ENCODE results near the gene KLHL18. TPM values are rescaled to one million over a fixed set of nuclear protein-coding genes. Genes with fewer than 3 reads are reported as not detected.

The KLHL18 gene
- total and polyA plus RNA-seq, 12 donors: 32.1 to 85.7 (median 45.2) TPM

GRCh38 chr3:47376393-47376792 is 93.6 kb downstream of the KLHL18 start:
- no peaks in the 10 kb centered on the region for H3K9me3 ChIP-seq
- DNase-seq (no peak), ATAC-seq (no peak)
- H3K36me3 ChIP-seq: no peaks in the 10 kb centered on the region
- peaks cover 0 to 31% (median 12%) of the 10 kb centered on the region in 9 donors for H3K4me1 ChIP-seq
- WGBS, 2 donors: 74 to 83% methylated on average over 3 of the region's 3 CpGs
- H3K4me3 ChIP-seq: no peak overlapping the region
- intact Hi-C loops (cut with DNase I): no loop called here
- TF ChIP-seq CTCF (IDR thresholded peaks at IDR 0.05): no peak
- H3K27me3 ChIP-seq: peaks cover 0 to 3% (median 0%) of the 10 kb centered on the region in 7 donors
- no peak overlapping the region for H3K27ac ChIP-seq

DNA sequence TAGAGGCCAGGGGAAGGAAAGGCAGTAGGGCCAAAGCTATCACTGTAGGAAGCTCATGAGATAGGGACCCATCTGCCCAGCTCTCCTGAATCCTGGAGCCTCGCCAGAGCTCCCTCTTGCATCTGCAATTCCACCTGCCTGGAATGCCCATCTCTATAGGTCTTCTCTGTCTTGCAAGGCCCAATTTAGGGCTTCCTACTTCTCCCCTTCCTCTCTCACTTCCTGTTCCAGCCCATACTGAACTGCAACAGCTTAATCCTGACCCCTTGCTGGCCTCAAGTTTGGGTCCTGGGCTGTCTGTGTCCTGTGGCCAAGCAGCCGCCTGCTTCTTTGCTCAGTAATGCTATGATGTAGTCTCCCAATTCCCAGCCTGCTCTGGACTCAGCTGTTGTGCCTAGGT is 94.4 kb downstream of the KLHL18 start:
- no peak for TF ChIP-seq CTCF (IDR thresholded peaks at IDR 0.05)
- intact Hi-C loops (cut with DNase I): no loop called here
- Histone ChIP-seq H3K9me3 (no peaks in the 10 kb centered on the region), H3K4me3 (no peak overlapping the region), H3K36me3 (no peaks in the 10 kb centered on the region), H3K4me1 (peaks cover 6 to 36% (median 19%) of the 10 kb centered on the region in 9 donors), H3K27me3 (no peaks in the 10 kb centered on the region), H3K27ac (no peak overlapping the region)
- no peak for DNase-seq
- no peak for ATAC-seq
- WGBS, 2 donors: 74 to 83% methylated on average over 2 of the region's 2 CpGs

DNA sequence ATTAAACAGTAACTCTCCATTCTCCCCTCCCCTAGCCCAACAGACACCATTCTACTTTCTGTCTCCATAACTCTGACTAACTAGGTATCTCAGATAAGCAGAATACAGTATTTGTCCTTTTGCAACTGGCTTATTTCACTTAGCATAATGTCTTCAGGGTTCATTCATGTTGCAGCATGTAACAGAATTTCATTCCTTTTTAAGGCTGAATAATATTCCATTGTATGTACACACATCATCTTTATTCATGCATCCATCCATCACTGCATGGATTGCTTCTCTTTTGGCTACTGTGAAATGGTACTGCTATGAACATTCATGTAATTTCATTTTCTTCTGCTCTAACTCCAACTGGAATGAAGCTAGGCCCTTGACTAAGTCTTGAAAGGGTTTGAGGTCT is 96.1 kb downstream of the KLHL18 start:
- intact Hi-C loops (cut with DNase I): no loop called here
- Histone ChIP-seq H3K36me3 (no peaks in the 10 kb centered on the region), H3K4me1 (peaks cover 7 to 48% (median 32%) of the 10 kb centered on the region in 9 donors), H3K27ac (no peak overlapping the region), H3K9me3 (no peaks in the 10 kb centered on the region), H3K4me3 (no peak overlapping the region), H3K27me3 (no peaks in the 10 kb centered on the region)
- TF ChIP-seq CTCF (IDR thresholded peaks at IDR 0.05): no peak
- ATAC-seq (no peak), DNase-seq (no peak)

DNA sequence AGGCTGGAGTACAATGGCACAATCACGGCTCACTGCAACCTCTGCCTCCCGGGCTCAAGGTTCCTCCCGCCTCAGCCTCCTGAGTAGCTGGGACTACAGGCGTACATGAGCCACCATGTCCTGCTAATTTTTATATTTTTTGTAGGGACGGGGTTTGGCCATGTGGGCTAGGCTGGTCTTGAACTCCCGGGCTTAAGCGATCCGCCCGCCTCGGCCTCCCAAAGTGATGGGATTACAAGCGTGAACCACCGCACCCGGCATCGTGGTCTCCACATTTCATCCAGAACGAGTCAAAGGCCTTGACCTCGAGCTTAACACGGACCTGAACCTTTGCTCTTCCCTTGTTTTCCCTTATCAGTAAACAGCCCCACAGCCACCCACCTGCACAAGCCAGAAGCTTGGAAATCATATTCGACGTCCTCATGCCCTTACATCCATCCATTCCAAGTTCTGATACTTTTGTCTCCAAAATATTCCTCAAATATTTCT is 96.7 kb downstream of the KLHL18 start:
- no peak for DNase-seq
- Histone ChIP-seq H3K36me3 (no peaks in the 10 kb centered on the region), H3K9me3 (no peaks in the 10 kb centered on the region), H3K4me1 (peaks cover 7 to 48% (median 33%) of the 10 kb centered on the region in 9 donors), H3K27me3 (no peaks in the 10 kb centered on the region), H3K4me3 (peak overlapping the region in 9 of 10 donors; percentile 70 to 94 (median 91)), H3K27ac (peak overlapping the region in 6 of 10 donors; percentile 86 to 97 (median 94))
- WGBS, 2 donors: 88 to 90% methylated on average over 19 of the region's 19 CpGs
- ATAC-seq: no peak
- intact Hi-C loops (cut with DNase I): no loop called here
- no peak for TF ChIP-seq CTCF (IDR thresholded peaks at IDR 0.05)
